Trophoblast cell (in vitro differentiated cells and primary cell): ENCODE data around the gene CRYL1.

Source experiments
- DNase-seq, 2 donors: peaks; one replicate each; pipeline ENCODE4 v3.0.0-alpha.2; 2016
- H2AFZ ChIP-seq: 2 replicates; pipeline ENCODE4 v1.6.1; 2013; ENCODE audit warnings: low read length, moderate library complexity, mild to moderate bottlenecking; ENCODE audit not compliant: insufficient read depth, poor library complexity
- H2AK5ac ChIP-seq: 2 replicates; pipeline ENCODE4 v1.6.1; 2013; ENCODE audit warnings: mild to moderate bottlenecking, low read length
- H2BK120ac ChIP-seq: 2 replicates; pipeline ENCODE4 v1.6.1; 2013; ENCODE audit warnings: low read length, mild to moderate bottlenecking, moderate library complexity; ENCODE audit not compliant: insufficient read depth, poor library complexity
- H2BK12ac ChIP-seq: 2 replicates; pipeline ENCODE4 v1.6.1; 2013; ENCODE audit warnings: mild to moderate bottlenecking, low read length, moderate library complexity
- H2BK5ac ChIP-seq: 2 replicates; pipeline ENCODE4 v1.6.1; 2013; ENCODE audit warnings: low read length, low read depth, moderate library complexity, mild to moderate bottlenecking; ENCODE audit not compliant: poor library complexity
- H3K14ac ChIP-seq: 2 replicates; pipeline ENCODE4 v1.6.1; 2013; ENCODE audit warnings: mild to moderate bottlenecking, low read length
- H3K18ac ChIP-seq: 2 replicates; pipeline ENCODE4 v1.6.1; 2013; ENCODE audit warnings: mild to moderate bottlenecking, low read length
- H3K23ac ChIP-seq: 2 replicates; pipeline ENCODE4 v1.6.1; 2013; ENCODE audit warnings: low read length
- H3K27ac ChIP-seq: 2 replicates; pipeline ENCODE4 v1.5.1; 2013; ENCODE audit warnings: low read depth, mild to moderate bottlenecking, inconsistent platforms, low read length, moderate library complexity
- H3K27me3 ChIP-seq: 2 replicates; pipeline ENCODE4 v1.6.1; 2013; ENCODE audit warnings: inconsistent platforms, mild to moderate bottlenecking, low read length, moderate library complexity; ENCODE audit not compliant: insufficient read depth
- H3K36me3 ChIP-seq, 2 experiments: 1 replicate in 1 of 2; 2 replicates in 1 of 2; pipeline ENCODE4 v1.6.1; 2013; ENCODE audit warnings: low read length in 2 of 2, mild to moderate bottlenecking in 2 of 2, moderate library complexity in 1 of 2; ENCODE audit not compliant: insufficient read depth in 2 of 2, control insufficient read depth in 1 of 2
- H3K4ac ChIP-seq: 2 replicates; pipeline ENCODE4 v1.6.1; 2013; ENCODE audit warnings: low read depth, mild to moderate bottlenecking, low read length, moderate library complexity
- H3K4me1 ChIP-seq, 2 experiments: 1 replicate in 1 of 2; 2 replicates in 1 of 2; pipeline ENCODE4 v1.6.1; 2013; ENCODE audit warnings: low read length in 2 of 2, mild to moderate bottlenecking in 2 of 2, moderate library complexity in 1 of 2; ENCODE audit not compliant: insufficient read depth in 2 of 2, control insufficient read depth in 1 of 2
- H3K4me2 ChIP-seq: 2 replicates; pipeline ENCODE4 v1.6.1; 2013; ENCODE audit warnings: inconsistent platforms, mild to moderate bottlenecking, low read length, moderate library complexity
- H3K4me3 ChIP-seq: 2 replicates; pipeline ENCODE4 v1.5.1; 2013; ENCODE audit warnings: mild to moderate bottlenecking, low read depth, low read length, inconsistent platforms
- H3K79me1 ChIP-seq: one replicate; pipeline ENCODE4 v1.6.1; 2013; ENCODE audit warnings: low read length
- H3K79me2 ChIP-seq: 2 replicates; pipeline ENCODE4 v1.6.1; 2013; ENCODE audit warnings: low read length, mild to moderate bottlenecking; ENCODE audit not compliant: control insufficient read depth, insufficient read depth, poor library complexity
- H3K9ac ChIP-seq: 2 replicates; pipeline ENCODE4 v1.6.1; 2013; ENCODE audit warnings: mild to moderate bottlenecking, low read length
- H3K9me3 ChIP-seq: 2 replicates; pipeline ENCODE4 v1.6.1; 2013; ENCODE audit warnings: low read depth, mild to moderate bottlenecking, control low read depth, inconsistent platforms, low read length; ENCODE audit not compliant: insufficient read depth
- H4K12ac ChIP-seq: 2 replicates; pipeline ENCODE4 v1.6.1; 2013; ENCODE audit warnings: low read depth, mild to moderate bottlenecking, low read length, moderate library complexity
- H4K8ac ChIP-seq: 2 replicates; pipeline ENCODE4 v1.6.1; 2013; ENCODE audit warnings: low read depth, mild to moderate bottlenecking, low read length, moderate library complexity
- H4K91ac ChIP-seq: one replicate; pipeline ENCODE4 v1.6.1; 2013; ENCODE audit warnings: low read depth, mild to moderate bottlenecking, low read length, moderate library complexity
- WGBS: extraction: QIAGEN DNeasy Blood & Tissue Kit; methylation state at CpG from one replicate; pipeline ENCODE4 v1.1.7; 2013; ENCODE audit warnings: missing lambda C conversion rate; ENCODE audit not compliant: insufficient read length, insufficient coverage; ENCODE audit errors: extremely low coverage; 5-methylcytosine and 5-hydroxymethylcytosine counted together

CRYL1 gene

DNA sequence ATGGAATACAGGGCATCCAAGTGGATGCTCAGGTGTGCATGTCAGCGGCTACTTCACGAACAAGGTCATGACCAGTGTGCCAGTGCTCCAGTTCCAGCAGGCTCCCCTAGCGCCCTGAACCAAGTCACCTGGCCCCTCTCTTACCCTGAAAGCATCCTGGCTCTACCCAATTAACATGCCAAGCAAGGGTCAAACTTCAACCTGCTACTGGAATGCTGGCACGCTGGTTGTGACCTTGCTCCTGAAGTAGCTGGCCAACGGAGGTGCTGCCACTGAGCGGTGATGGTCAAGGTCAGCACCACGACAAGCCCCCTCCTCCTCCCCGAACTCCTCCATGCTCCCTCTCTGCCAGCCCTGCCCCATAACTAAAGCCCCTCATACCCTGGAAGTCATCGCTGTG lies 96.0 kb downstream of the CRYL1 start:
- Histone ChIP-seq H4K91ac (no peak overlapping the region), H3K36me3 (no peaks in the 10 kb centered on the region), H3K4me3 (no peak overlapping the region), H3K27ac (no peak overlapping the region), H3K79me1 (peaks cover 5% of the 10 kb centered on the region), H3K23ac (no peak overlapping the region), H2BK120ac (no peak overlapping the region), H2BK5ac (no peak overlapping the region), H3K4ac (no peak overlapping the region), H3K18ac (no peak overlapping the region), H3K27me3 (no peaks in the 10 kb centered on the region), H2AFZ (no peak overlapping the region), H3K14ac (no peak overlapping the region), H4K12ac (no peak overlapping the region), H4K8ac (no peak overlapping the region), H3K9me3 (peaks cover 4% of the 10 kb centered on the region), H2AK5ac (peak overlapping the region; percentile 54), H3K4me2 (no peak overlapping the region), H3K4me1 (peaks cover 19 to 25% of the 10 kb centered on the region in 2 experiments), H3K79me2 (no peaks in the 10 kb centered on the region), H3K9ac (no peak overlapping the region), H2BK12ac (peak overlapping the region; percentile 34)
- DNase-seq: no peak
- no CpG with 5 or more reads among the region's 9 CpGs for WGBS

- Histone ChIP-seq H2BK5ac (no peak overlapping the region), H2AK5ac (no peak overlapping the region), H3K79me1 (peaks cover 9% of the 10 kb centered on the region), H4K8ac (no peak overlapping the region), H3K18ac (no peak overlapping the region), H3K4me3 (no peak overlapping the region), H2BK120ac (no peak overlapping the region), H3K9ac (no peak overlapping the region), H3K36me3 (peaks cover 0 to 2% of the 10 kb centered on the region in 2 experiments), H4K91ac (no peak overlapping the region), H3K27me3 (no peaks in the 10 kb centered on the region), H3K4ac (no peak overlapping the region), H3K4me1 (peaks cover 19 to 25% of the 10 kb centered on the region in 2 experiments), H2AFZ (no peak overlapping the region), H4K12ac (no peak overlapping the region), H3K79me2 (no peaks in the 10 kb centered on the region), H3K14ac (no peak overlapping the region), H3K4me2 (no peak overlapping the region), H3K27ac (no peak overlapping the region), H2BK12ac (no peak overlapping the region), H3K9me3 (peaks cover 4% of the 10 kb centered on the region), H3K23ac (no peak overlapping the region)
- WGBS: no CpG with 5 or more reads among the region's 11 CpGs
- no peak for DNase-seq
Measured at GRCh38 chr13:20428666-20429644, 96.7 kb downstream of the CRYL1 start.

DNA sequence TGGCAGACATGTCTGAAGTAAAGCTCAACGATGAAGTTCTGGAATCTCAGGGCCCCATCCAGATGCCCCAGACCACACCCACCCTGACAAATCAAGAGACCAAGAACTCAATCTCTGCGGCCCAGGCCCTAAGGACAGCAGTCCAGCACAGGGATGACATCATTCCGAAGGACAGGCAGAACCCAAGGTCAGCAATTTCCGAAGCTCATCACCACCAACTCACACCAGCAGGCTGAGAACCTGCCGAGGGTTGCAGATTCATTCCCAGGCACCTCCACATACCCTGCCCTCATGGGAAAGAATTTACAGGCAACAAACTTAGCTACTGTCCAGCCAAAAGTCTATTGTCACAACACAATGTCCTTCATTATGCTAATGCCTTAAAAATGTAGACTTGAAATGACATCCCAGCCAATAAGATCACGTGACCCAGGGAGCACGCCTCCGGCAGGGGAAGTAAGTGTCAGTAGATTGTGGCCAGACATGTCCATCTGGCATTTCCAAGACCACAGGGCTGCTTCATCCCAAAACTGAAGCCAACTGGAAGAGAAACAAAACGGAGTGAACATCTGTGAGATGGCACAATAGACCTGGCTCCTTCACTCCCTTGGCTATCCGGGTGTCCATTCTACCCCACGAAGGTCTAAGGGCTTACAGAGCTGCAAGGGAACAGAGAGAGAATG lies 98.8 kb downstream of the CRYL1 start:
- H2BK12ac ChIP-seq: peak overlapping the region; percentile 37
- H3K4me1 ChIP-seq: peaks cover 19 to 25% of the 10 kb centered on the region in 2 experiments
- H4K12ac ChIP-seq: no peak overlapping the region
- no peaks in the 10 kb centered on the region for H3K27me3 ChIP-seq
- H2BK120ac ChIP-seq: no peak overlapping the region
- no peak overlapping the region for H3K14ac ChIP-seq
- no peak overlapping the region for H4K8ac ChIP-seq
- WGBS: no CpG with 5 or more reads among the region's 11 CpGs
- H3K4ac ChIP-seq: peak overlapping the region; percentile 17
- H3K4me3 ChIP-seq: no peak overlapping the region
- no peak overlapping the region for H2BK5ac ChIP-seq
- no peak overlapping the region for H3K4me2 ChIP-seq
- no peak for DNase-seq
- H3K79me1 ChIP-seq: peaks cover 9% of the 10 kb centered on the region
- no peak overlapping the region for H2AFZ ChIP-seq
- no peak overlapping the region for H2AK5ac ChIP-seq
- no peak overlapping the region for H3K18ac ChIP-seq
- H3K27ac ChIP-seq: no peak overlapping the region
- peaks cover 2% of the 10 kb centered on the region for H3K9me3 ChIP-seq
- peaks cover 0 to 2% of the 10 kb centered on the region in 2 experiments for H3K36me3 ChIP-seq
- no peak overlapping the region for H3K9ac ChIP-seq
- H3K79me2 ChIP-seq: no peaks in the 10 kb centered on the region
- no peak overlapping the region for H3K23ac ChIP-seq
- H4K91ac ChIP-seq: no peak overlapping the region

GRCh38 chr13:20425819-20426219 lies 99.8 kb downstream of the CRYL1 start:
- Histone ChIP-seq H3K79me1 (peaks cover 9% of the 10 kb centered on the region), H4K91ac (no peak overlapping the region)
- WGBS: no CpG with 5 or more reads among the region's 7 CpGs

More at GRCh38 chr13:20425819-20426219, 99.8 kb downstream of the CRYL1 start:
- DNase-seq: peak; percentile 47 to 55
- no peak overlapping the region for H3K9ac ChIP-seq
- H3K36me3 ChIP-seq: peaks cover 0 to 2% of the 10 kb centered on the region in 2 experiments
- H3K18ac ChIP-seq: no peak overlapping the region
- no peak overlapping the region for H4K12ac ChIP-seq
- no peaks in the 10 kb centered on the region for H3K27me3 ChIP-seq
- H3K27ac ChIP-seq: peak overlapping the region; percentile 23
- H2AFZ ChIP-seq: no peak overlapping the region
- H3K14ac ChIP-seq: no peak overlapping the region
- no peak overlapping the region for H2BK120ac ChIP-seq
- no peak overlapping the region for H4K8ac ChIP-seq
- no peak overlapping the region for H2BK12ac ChIP-seq
- H3K23ac ChIP-seq: no peak overlapping the region
- H3K4ac ChIP-seq: no peak overlapping the region
- H2BK5ac ChIP-seq: no peak overlapping the region
- no peak overlapping the region for H3K4me2 ChIP-seq
- H3K79me2 ChIP-seq: no peaks in the 10 kb centered on the region
- no peak overlapping the region for H3K4me3 ChIP-seq
- H3K4me1 ChIP-seq: peaks cover 19 to 25% of the 10 kb centered on the region in 2 experiments
- H2AK5ac ChIP-seq: no peak overlapping the region
- no peaks in the 10 kb centered on the region for H3K9me3 ChIP-seq
